Liver (tissue), 9 donors: ENCODE data around the gene MPV17L. TPM values are rescaled to one million over a fixed set of nuclear protein-coding genes. Genes with fewer than 3 reads are reported as not detected.
"Not testable (repeated sequence)": the region's sequence is repeated elsewhere in the genome, so short reads cannot be mapped to it uniquely, and the experiment has no call there.

Source experiments
- DNase-seq: peaks from one replicate; pipeline ENCODE4 v3.0.0-alpha.2; 2017; ENCODE audit warnings: low spot score
- H3K27ac ChIP-seq, 2 donors: one replicate each; pipeline ENCODE4 v1.7.0; 2013; ENCODE audit warnings: inconsistent platforms in 2 of 2, low read length in 2 of 2, control low read depth in 1 of 2, low read depth in 1 of 2, mild to moderate bottlenecking in 1 of 2
- H3K27me3 ChIP-seq, 4 donors: one replicate each; pipeline versions ENCODE4 v1.6.1 to v1.7.0; 2013; ENCODE audit warnings: low read length in 3 of 4, inconsistent platforms in 1 of 4, mild to moderate bottlenecking in 1 of 4, moderate library complexity in 1 of 4; ENCODE audit not compliant: control insufficient read depth in 4 of 4, insufficient read depth in 4 of 4
- H3K36me3 ChIP-seq, 4 donors: one replicate each; pipeline versions ENCODE4 v1.6.1 to v1.7.0; 2013; ENCODE audit warnings: low read length in 3 of 4, mild to moderate bottlenecking in 3 of 4, low read depth in 1 of 4, moderate library complexity in 1 of 4; ENCODE audit not compliant: control insufficient read depth in 4 of 4, insufficient read depth in 3 of 4
- H3K4me1 ChIP-seq, 4 donors: one replicate each; pipeline versions ENCODE4 v1.6.1 to v1.7.0; 2013; ENCODE audit warnings: low read length in 3 of 4, mild to moderate bottlenecking in 3 of 4, moderate library complexity in 1 of 4; ENCODE audit not compliant: control insufficient read depth in 4 of 4, insufficient read depth in 4 of 4
- H3K4me3 ChIP-seq, 3 donors: one replicate each; pipeline versions ENCODE4 v1.6.1 to v1.7.0; 2013; ENCODE audit warnings: low read length in 3 of 3, control low read depth in 1 of 3, low read depth in 1 of 3, mild to moderate bottlenecking in 1 of 3
- H3K9ac ChIP-seq, 2 donors: one replicate each; pipeline ENCODE4 v1.7.0; 2013; ENCODE audit warnings: low read length in 2 of 2, mild to moderate bottlenecking in 2 of 2, moderate library complexity in 2 of 2, control low read depth in 1 of 2, low read depth in 1 of 2
- H3K9me3 ChIP-seq, 4 donors: one replicate each; pipeline versions ENCODE4 v1.6.1 to v1.7.0; 2013; ENCODE audit warnings: low read length in 3 of 4; ENCODE audit not compliant: control insufficient read depth in 4 of 4
- ATF3 ChIP-seq: IDR thresholded peaks from 2 replicates; pipeline ENCODE4 v1.6.1; 2016; ENCODE audit warnings: antibody characterized with exemption
- EGR1 ChIP-seq, 2 donors: IDR thresholded peaks; 2 replicates each; pipeline ENCODE4 v1.6.1; 2016 to 2018; ENCODE audit warnings: antibody characterized with exemption in 2 of 2, low read depth in 2 of 2
- FOXA1 ChIP-seq: IDR thresholded peaks from 2 replicates; pipeline ENCODE4 v1.6.1; 2016; ENCODE audit warnings: antibody characterized with exemption
- GABPA ChIP-seq, 2 donors: IDR thresholded peaks in 1 of 2; conservative IDR thresholded peaks in 1 of 2; 2 replicates each; pipeline ENCODE4 v1.6.1; 2016; ENCODE audit warnings: antibody characterized with exemption in 2 of 2, mild to moderate bottlenecking in 1 of 2, moderate library complexity in 1 of 2
- HNF4A ChIP-seq, 2 donors: conservative IDR thresholded peaks; 2 replicates each; pipeline ENCODE4 v1.6.1; 2016; ENCODE audit warnings: antibody characterized with exemption in 2 of 2, mild to moderate bottlenecking in 2 of 2
- NR2F2 ChIP-seq: IDR thresholded peaks from 2 replicates; pipeline ENCODE4 v1.6.1; 2016; ENCODE audit warnings: antibody characterized with exemption
- RAD21 ChIP-seq, 2 donors: IDR thresholded peaks; 2 replicates each; pipeline ENCODE4 v1.6.1; 2016; ENCODE audit warnings: antibody characterized with exemption in 2 of 2, mild to moderate bottlenecking in 2 of 2
- REST ChIP-seq: IDR thresholded peaks from 2 replicates; pipeline ENCODE4 v1.6.1; 2016; ENCODE audit warnings: antibody characterized with exemption, mild to moderate bottlenecking
- RXRA ChIP-seq, 2 donors: IDR thresholded peaks; 2 replicates each; pipeline ENCODE4 v1.6.1; 2017 to 2018; ENCODE audit warnings: antibody characterized with exemption in 2 of 2, mild to moderate bottlenecking in 1 of 2
- SP1 ChIP-seq: IDR thresholded peaks from 2 replicates; pipeline ENCODE4 v1.6.1; 2018; ENCODE audit warnings: antibody characterized with exemption, mild to moderate bottlenecking
- TAF1 ChIP-seq: conservative IDR thresholded peaks from 2 replicates; pipeline ENCODE4 v1.6.1; 2016; ENCODE audit warnings: antibody characterized with exemption, mild to moderate bottlenecking
- YY1 ChIP-seq: IDR thresholded peaks from 2 replicates; pipeline ENCODE4 v1.6.1; 2016; ENCODE audit warnings: antibody characterized with exemption, mild to moderate bottlenecking
- ZBTB33 ChIP-seq: IDR thresholded peaks from 2 replicates; pipeline ENCODE4 v1.6.1; 2016; ENCODE audit warnings: antibody characterized with exemption
- WGBS: extraction: QIAGEN DNeasy Blood & Tissue Kit; methylation state at CpG from one replicate; pipeline ENCODE4 v1.1.7; 2013; 5-methylcytosine and 5-hydroxymethylcytosine counted together
- polyA plus RNA-seq, 2 donors: library from polyadenylated mRNA; stranded (reverse) in 1 of 2; unstranded in 1 of 2; fragments of 200-250 nt in 1 of 2; fragments of >200 nt in 1 of 2; fragmentation: Nextera tagmentation in 1 of 2; extraction: Ambion mirVana in 1 of 2; gene quantifications; one replicate each; pipeline versions ENCODE4 v1.2.1 to v1.2.3, GENCODE V29; 2013 to 2015
- total RNA-seq, 2 donors: library from RNA; depleted of rRNA; stranded (reverse); fragments of >200 nt; gene quantifications; one replicate each; pipeline ENCODE4 v1.2.3, GENCODE V29; 2014
- donor health status: healthy.
- donor health status: healthy.
- donor health status: healthy.
- donor health status: healthy.
- donor health status: healthy.

The MPV17L gene
- total and polyA plus RNA-seq, 4 donors, result 4.9 to 39.6 (median 8.8) TPM

- H3K36me3 ChIP-seq, result not testable (repeated sequence)
- 68% methylated on average over 5 of the region's 5 CpGs for WGBS
Observed at GRCh38 chr16:15421696-15422095, 26.1 kb downstream of the MPV17L start.

GRCh38 chr16:15422222-15422621 lies 26.7 kb downstream of the MPV17L start:
- 46% methylated on average over 8 of the region's 8 CpGs for WGBS

More at GRCh38 chr16:15421696-15422095, 26.1 kb downstream of the MPV17L start:
- peak in 1 of 2 donors; percentile 41 for TF ChIP-seq HNF4A (conservative IDR thresholded peaks at IDR 0.05)
- not testable (repeated sequence) for H3K9ac ChIP-seq, H3K4me3 ChIP-seq, H3K27ac ChIP-seq, H3K27me3 ChIP-seq, DNase-seq, H3K9me3 ChIP-seq, H3K4me1 ChIP-seq

GRCh38 chr16:15425861-15426260 lies 30.3 kb downstream of the MPV17L start:
- no peak overlapping the region for H3K27ac ChIP-seq
- H3K9ac ChIP-seq, result no peak overlapping the region
- no peaks in the 10 kb centered on the region for H3K9me3 ChIP-seq
- H3K27me3 ChIP-seq, result no peaks in the 10 kb centered on the region
- no peak for TF ChIP-seq RAD21 (IDR thresholded peaks at IDR 0.05)
- no peak for TF ChIP-seq NR2F2
- no peak for TF ChIP-seq GABPA (IDR thresholded peaks at IDR 0.05 in 1 of 2, conservative IDR thresholded peaks at IDR 0.05 in 1 of 2)
- no peak for TF ChIP-seq HNF4A (conservative IDR thresholded peaks at IDR 0.05)
- TF ChIP-seq REST, result no peak
- TF ChIP-seq SP1, result no peak
- no peak for TF ChIP-seq ZBTB33
- TF ChIP-seq ATF3, result no peak
- TF ChIP-seq YY1, result no peak
- TF ChIP-seq TAF1, result no peak
- no peak for TF ChIP-seq EGR1 (IDR thresholded peaks at IDR 0.05; ENCODE audit: low read depth in 2 of 2)
- TF ChIP-seq FOXA1, result no peak
- no peak overlapping the region for H3K4me3 ChIP-seq
- DNase-seq, result no peak
- no peaks in the 10 kb centered on the region for H3K36me3 ChIP-seq
- H3K4me1 ChIP-seq, result peaks cover 0 to 10% (median 3%) of the 10 kb centered on the region in 4 donors
- WGBS, result 86% methylated on average over 6 of the region's 6 CpGs

More at GRCh38 chr16:15422222-15422621, 26.7 kb downstream of the MPV17L start:
- Histone ChIP-seq H3K9me3 (no peaks in the 10 kb centered on the region), H3K4me1 (peaks cover 0 to 7% (median 3%) of the 10 kb centered on the region in 4 donors), H3K27ac (no peak overlapping the region), H3K36me3 (no peaks in the 10 kb centered on the region), H3K4me3 (no peak overlapping the region), H3K27me3 (no peaks in the 10 kb centered on the region), H3K9ac (no peak overlapping the region)
- DNase-seq, result no peak
- no peak for TF ChIP-seq NR2F2
- peak; percentile 51 to 57 for TF ChIP-seq RXRA (IDR thresholded peaks at IDR 0.05)
- peak; percentile 54 to 57 for TF ChIP-seq HNF4A (conservative IDR thresholded peaks at IDR 0.05)
- peak; percentile 34 for TF ChIP-seq SP1
- no peak for TF ChIP-seq GABPA (IDR thresholded peaks at IDR 0.05 in 1 of 2, conservative IDR thresholded peaks at IDR 0.05 in 1 of 2)
